ENCODE measurements around the gene PNPT1. TPM values are rescaled to one million over a fixed set of nuclear protein-coding genes. Genes with fewer than 3 reads are reported as not detected.
"Not testable (repeated sequence)": the region's sequence is repeated elsewhere in the genome, so short reads cannot be mapped to it uniquely, and the experiment has no call there.

PNPT1 gene
- total RNA-seq = 10 to 100 TPM; 22.6 to 31.7 TPM

DNA sequence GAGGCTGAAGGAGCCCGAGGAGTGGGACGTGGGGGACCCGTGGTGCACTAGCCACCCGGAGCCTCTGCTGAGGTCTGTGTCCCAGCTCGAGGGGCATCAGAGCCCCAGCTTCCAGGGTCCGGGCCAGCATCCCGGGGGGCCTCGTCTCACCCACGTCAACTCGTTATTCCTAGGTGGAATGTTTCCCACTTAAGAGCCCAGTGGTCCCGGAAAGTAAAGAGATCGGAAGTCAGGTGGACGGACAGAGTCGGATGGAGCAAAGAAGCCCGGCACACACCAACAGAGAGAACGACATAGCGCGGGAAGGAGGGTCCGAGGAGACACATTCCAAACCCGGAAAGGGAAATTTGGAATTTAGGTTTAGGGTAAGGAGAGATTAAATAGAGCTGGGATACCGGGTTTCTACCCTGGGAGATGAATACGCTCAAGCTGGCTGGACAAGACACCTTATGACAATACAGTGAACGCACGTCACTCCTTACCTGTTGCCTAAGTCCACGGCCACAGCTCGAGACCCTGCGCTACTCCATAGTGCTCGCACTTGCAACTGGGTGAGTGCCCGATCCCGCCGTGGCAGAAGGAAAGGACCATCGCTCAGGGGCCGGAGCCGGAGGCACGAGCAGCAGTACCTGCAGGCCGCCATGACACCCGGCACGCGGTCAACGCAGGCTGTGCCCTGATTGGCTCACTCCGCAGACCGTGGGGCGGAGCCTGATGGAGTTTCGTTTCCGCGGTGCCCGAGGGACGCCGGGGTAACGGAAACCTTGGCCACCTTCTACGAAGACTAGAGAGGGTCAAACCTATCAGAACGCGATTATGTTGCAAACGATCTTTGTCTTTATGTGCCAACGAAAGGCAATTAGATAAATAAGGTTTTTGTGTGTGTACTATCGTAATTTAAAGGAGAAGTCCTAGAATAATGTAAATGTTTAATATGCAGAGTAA lies at the start of gene PNPT1:
Gene PNPT1 (minus strand): TSS at position 664 of the 945 bp plus-strand sequence. CDS start 21 bp downstream, at position 643.
- Mint-ChIP-seq H3K4me3 (peak within 1 kb of the TSS; percentile 93), H3K9me3 (no peaks in the 10 kb centered on the region), H3K27ac (peak within 1 kb of the TSS; percentile 97), H3K27me3 (peaks cover 6% of the 10 kb centered on the region), H3K36me3 (ENCODE audit: low read depth) (peaks cover 13% of the 10 kb centered on the region), H3K4me1 (peaks cover 45% of the 10 kb centered on the region)
- CTCF ChIA-PET = no interaction called here
- POLR2A ChIA-PET = no interaction called here
- DNase-seq = peak; percentile 96

- Mint-ChIP-seq H3K36me3 (ENCODE audit: low read depth) (no peaks in the 10 kb centered on the region), H3K9me3 (no peaks in the 10 kb centered on the region), H3K4me3 (no peak overlapping the region), H3K27ac (no peak overlapping the region), H3K27me3 (no peaks in the 10 kb centered on the region), H3K4me1 (no peaks in the 10 kb centered on the region)
- ChIA-PET POLR2A (no interaction called here), CTCF (no interaction called here)
- DNase-seq = no peak
These were observed 49.4 kb upstream of the PNPT1 start for GRCh38 chr2:55742996-55743395.

GRCh38 chr2:55736019-55736536 lies 42.4 kb upstream of the PNPT1 start:
- DNase-seq; H3K9me3 Mint-ChIP-seq; H3K36me3 Mint-ChIP-seq (ENCODE audit: low read depth); H3K4me1 Mint-ChIP-seq; CTCF ChIA-PET; H3K27ac Mint-ChIP-seq; H3K4me3 Mint-ChIP-seq; H3K27me3 Mint-ChIP-seq; POLR2A ChIA-PET: not testable (repeated sequence)

- Mint-ChIP-seq H3K4me1 (no peaks in the 10 kb centered on the region), H3K36me3 (ENCODE audit: low read depth) (no peaks in the 10 kb centered on the region), H3K9me3 (no peaks in the 10 kb centered on the region), H3K27me3 (peaks cover 2% of the 10 kb centered on the region), H3K4me3 (no peak overlapping the region), H3K27ac (no peak overlapping the region)
- POLR2A ChIA-PET = no interaction called here
- CTCF ChIA-PET = no interaction called here
- no peak for DNase-seq
These were observed 41.1 kb upstream of the PNPT1 start for GRCh38 chr2:55734726-55735125.

DNA sequence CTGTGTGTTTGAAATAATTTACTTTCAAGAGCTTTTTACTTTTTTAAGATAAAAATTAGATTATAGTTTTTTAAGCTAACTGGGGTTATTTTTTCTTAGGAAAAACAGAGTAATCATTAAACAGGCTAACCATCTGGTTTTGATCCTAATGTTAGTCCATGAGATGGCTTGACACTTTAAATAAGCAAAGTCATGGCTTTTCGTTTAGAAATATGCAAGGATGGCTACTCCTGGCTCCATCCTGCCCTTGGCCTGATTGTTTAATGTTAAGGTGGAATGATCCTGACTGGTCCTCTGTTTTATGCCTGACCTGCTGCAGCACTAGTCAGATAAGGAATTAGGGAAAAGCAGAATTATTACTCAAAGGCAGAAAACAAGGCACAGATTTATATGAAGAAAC lies 39.7 kb upstream of the PNPT1 start:
- no peaks in the 10 kb centered on the region for H3K9me3 Mint-ChIP-seq
- H3K27me3 Mint-ChIP-seq = peaks cover 2% of the 10 kb centered on the region
- CTCF ChIA-PET = interaction anchor here (0.7 to 1.6 kb wide), 2 partner anchors 18 to 24 kb away, joined by 3 to 4 read pairs; no protein-coding TSS in a partner anchor
- no peak overlapping the region for H3K27ac Mint-ChIP-seq
- no peak for DNase-seq
- POLR2A ChIA-PET = no interaction called here
- H3K4me1 Mint-ChIP-seq = no peaks in the 10 kb centered on the region
- H3K36me3 Mint-ChIP-seq (ENCODE audit: low read depth) = no peaks in the 10 kb centered on the region
- no peak overlapping the region for H3K4me3 Mint-ChIP-seq

GRCh38 chr2:55732854-55733253 lies 39.2 kb upstream of the PNPT1 start:
- Mint-ChIP-seq H3K4me3 (no peak overlapping the region), H3K4me1 (no peaks in the 10 kb centered on the region), H3K27ac (no peak overlapping the region), H3K36me3 (ENCODE audit: low read depth) (no peaks in the 10 kb centered on the region), H3K9me3 (no peaks in the 10 kb centered on the region), H3K27me3 (peaks cover 2% of the 10 kb centered on the region)
- no peak for DNase-seq
- ChIA-PET CTCF (interaction anchor here (0.7 to 1.6 kb wide), 2 partner anchors 18 to 24 kb away, joined by 3 to 4 read pairs; no protein-coding TSS in a partner anchor), POLR2A (no interaction called here)

DNA sequence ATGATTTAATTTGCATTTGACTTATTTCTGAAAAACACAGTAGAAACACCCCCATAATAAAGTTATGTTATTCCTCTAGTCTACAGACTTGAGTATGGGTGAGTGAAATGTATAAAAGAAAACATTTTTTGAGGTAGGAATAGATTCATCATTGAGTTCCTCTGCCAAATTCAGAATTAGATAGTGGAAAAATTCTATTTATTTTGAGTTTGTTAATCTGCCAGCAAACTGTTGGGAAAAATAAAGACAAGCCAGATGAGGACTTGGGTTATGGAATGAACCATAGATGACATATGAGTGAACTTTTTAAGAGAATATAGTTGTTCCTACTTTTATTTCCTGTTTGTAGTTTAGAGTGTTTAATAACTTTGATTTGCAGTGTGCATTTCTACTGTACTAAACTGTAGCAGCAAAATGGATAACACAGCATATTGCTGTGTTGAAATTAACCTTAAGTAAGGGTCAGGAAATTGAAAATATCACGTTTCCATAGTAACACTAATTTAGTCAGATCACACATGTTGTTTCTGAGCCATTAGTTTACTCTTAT lies 35.6 kb upstream of the PNPT1 start:
- H3K9me3 Mint-ChIP-seq = no peaks in the 10 kb centered on the region
- H3K27ac Mint-ChIP-seq = no peak overlapping the region
- DNase-seq = no peak
- H3K4me3 Mint-ChIP-seq = no peak overlapping the region
- no peaks in the 10 kb centered on the region for H3K4me1 Mint-ChIP-seq
- no peaks in the 10 kb centered on the region for H3K36me3 Mint-ChIP-seq (ENCODE audit: low read depth)
- CTCF ChIA-PET = no interaction called here
- H3K27me3 Mint-ChIP-seq = peaks cover 3% of the 10 kb centered on the region
- POLR2A ChIA-PET = no interaction called here

DNA sequence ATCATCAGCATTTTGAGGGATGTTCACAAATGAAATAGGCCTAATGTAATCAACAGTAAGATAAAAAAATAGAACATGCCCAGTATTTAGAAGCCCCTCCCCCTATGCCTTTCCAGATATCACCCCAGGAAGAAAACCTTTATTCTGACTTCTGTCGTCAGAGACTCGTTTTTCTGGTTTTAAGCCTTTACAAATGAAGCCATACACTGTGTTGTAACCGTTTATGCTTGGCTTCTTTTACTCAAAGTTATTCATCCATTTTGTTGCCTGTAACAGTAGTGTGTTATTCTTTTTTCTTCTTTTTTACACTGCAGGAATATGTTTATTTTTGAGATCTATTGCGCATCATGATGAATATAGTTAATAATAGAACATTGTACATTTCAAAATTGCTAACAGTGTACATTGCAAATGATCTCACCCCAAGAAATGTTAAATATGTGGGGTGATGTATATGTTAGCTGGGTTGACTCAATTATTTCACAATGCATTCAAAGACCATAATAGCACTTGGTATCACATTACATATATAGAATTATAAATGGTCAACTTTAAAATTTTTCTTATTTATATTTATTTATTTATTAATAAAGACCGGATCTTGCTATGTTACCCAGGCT lies 28.1 kb upstream of the PNPT1 start:
- ChIA-PET CTCF (no interaction called here), POLR2A (no interaction called here)
- H3K4me3 Mint-ChIP-seq = no peak overlapping the region
- H3K27me3 Mint-ChIP-seq = peaks cover 2% of the 10 kb centered on the region
- H3K9me3 Mint-ChIP-seq = no peaks in the 10 kb centered on the region
- no peak for DNase-seq
- H3K4me1 Mint-ChIP-seq = no peaks in the 10 kb centered on the region
- H3K36me3 Mint-ChIP-seq (ENCODE audit: low read depth) = no peaks in the 10 kb centered on the region
- H3K27ac Mint-ChIP-seq = no peak overlapping the region

DNA sequence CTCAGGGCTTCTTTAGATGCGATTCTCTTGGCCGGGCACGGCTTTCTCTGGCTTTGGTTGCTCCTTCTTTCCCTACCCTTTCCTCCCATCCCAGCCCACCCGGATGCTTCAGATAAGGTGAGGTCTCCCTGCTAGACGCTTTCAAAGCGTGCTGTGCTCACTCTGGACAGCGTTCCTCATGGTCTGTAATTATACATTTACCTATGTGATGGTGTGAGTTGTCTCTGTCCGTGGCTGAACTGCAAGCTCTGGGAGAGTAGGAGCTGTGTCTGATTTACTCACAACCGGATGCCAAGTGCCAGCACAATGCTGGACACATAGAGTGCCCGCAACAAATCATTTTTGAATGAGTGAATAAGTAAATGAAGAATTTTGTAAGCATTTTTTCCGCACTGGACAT lies 26.8 kb upstream of the PNPT1 start:
- peaks cover 2% of the 10 kb centered on the region for H3K27me3 Mint-ChIP-seq
- H3K27ac Mint-ChIP-seq = no peak overlapping the region
- no peaks in the 10 kb centered on the region for H3K36me3 Mint-ChIP-seq (ENCODE audit: low read depth)
- ChIA-PET CTCF (no interaction called here), POLR2A (no interaction called here)
- H3K4me3 Mint-ChIP-seq = no peak overlapping the region
- no peaks in the 10 kb centered on the region for H3K9me3 Mint-ChIP-seq
- no peak for DNase-seq
- H3K4me1 Mint-ChIP-seq = no peaks in the 10 kb centered on the region

GRCh38 chr2:55719852-55720251 lies 26.2 kb upstream of the PNPT1 start:
- POLR2A ChIA-PET = no interaction called here

GRCh38 chr2:55718165-55719008 lies 24.7 kb upstream of the PNPT1 start:
- no peaks in the 10 kb centered on the region for H3K27me3 Mint-ChIP-seq
- DNase-seq = peak; percentile 70
- H3K36me3 Mint-ChIP-seq (ENCODE audit: low read depth) = no peaks in the 10 kb centered on the region
- POLR2A ChIA-PET = no interaction called here
- CTCF ChIA-PET = no interaction called here
- H3K9me3 Mint-ChIP-seq = no peaks in the 10 kb centered on the region
- no peaks in the 10 kb centered on the region for H3K4me1 Mint-ChIP-seq
- no peak overlapping the region for H3K27ac Mint-ChIP-seq
- no peak overlapping the region for H3K4me3 Mint-ChIP-seq

More at GRCh38 chr2:55719852-55720251, 26.2 kb upstream of the PNPT1 start:
- H3K4me1 Mint-ChIP-seq = no peaks in the 10 kb centered on the region
- no peak overlapping the region for H3K4me3 Mint-ChIP-seq
- H3K27me3 Mint-ChIP-seq = peaks cover 2% of the 10 kb centered on the region
- H3K9me3 Mint-ChIP-seq = no peaks in the 10 kb centered on the region
- H3K27ac Mint-ChIP-seq = no peak overlapping the region
- H3K36me3 Mint-ChIP-seq (ENCODE audit: low read depth) = no peaks in the 10 kb centered on the region
- DNase-seq = no peak
- CTCF ChIA-PET = no interaction called here

DNA sequence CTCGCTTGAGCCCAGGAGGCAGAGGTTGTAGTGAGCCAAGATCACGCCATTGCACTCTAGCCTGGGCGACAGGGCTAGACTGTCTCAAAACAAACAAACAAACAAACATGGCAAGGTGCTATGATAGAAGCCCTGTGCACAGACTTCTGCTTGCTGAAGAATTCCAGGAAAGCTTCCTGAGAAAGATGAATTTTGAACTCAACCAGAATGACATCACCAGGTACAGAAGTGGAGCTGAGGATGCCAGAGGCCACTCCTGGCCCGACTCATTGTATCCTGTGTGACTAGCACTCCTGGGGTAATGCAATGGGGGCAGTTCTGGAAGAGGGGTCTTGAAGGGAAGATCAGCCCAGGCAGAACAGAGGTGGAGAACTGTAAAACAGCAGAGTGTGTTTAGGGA lies 22.0 kb upstream of the PNPT1 start:
- no peak for DNase-seq
- CTCF ChIA-PET = interaction anchor here (0.6 to 0.8 kb wide), 2 partner anchors 17 to 291 kb away, joined by 3 to 4 read pairs; no protein-coding TSS in a partner anchor
- Mint-ChIP-seq H3K4me1 (no peaks in the 10 kb centered on the region), H3K27me3 (no peaks in the 10 kb centered on the region), H3K36me3 (ENCODE audit: low read depth) (no peaks in the 10 kb centered on the region), H3K4me3 (no peak overlapping the region), H3K9me3 (no peaks in the 10 kb centered on the region), H3K27ac (no peak overlapping the region)
- POLR2A ChIA-PET = no interaction called here
